GM21390 (cell line): ENCODE measurements around the gene METAP1D.
A peak's percentile ranks its signal among the peaks of the same experiment; 100 is the strongest.
"Not testable (repeated sequence)": the region's sequence is repeated elsewhere in the genome, so short reads cannot be mapped to it uniquely, and the experiment has no call there.

Source experiments
- ATAC-seq: cut with Tn5 transposase; IDR thresholded peaks from one replicate; pipeline ENCODE4 v1.9.1; 2021; ENCODE audit not compliant: unreplicated experiment

The METAP1D gene

GRCh38 chr2:172100935-172101820 lies 101.4 kb downstream of the METAP1D start:
- ATAC-seq, result no peak

DNA sequence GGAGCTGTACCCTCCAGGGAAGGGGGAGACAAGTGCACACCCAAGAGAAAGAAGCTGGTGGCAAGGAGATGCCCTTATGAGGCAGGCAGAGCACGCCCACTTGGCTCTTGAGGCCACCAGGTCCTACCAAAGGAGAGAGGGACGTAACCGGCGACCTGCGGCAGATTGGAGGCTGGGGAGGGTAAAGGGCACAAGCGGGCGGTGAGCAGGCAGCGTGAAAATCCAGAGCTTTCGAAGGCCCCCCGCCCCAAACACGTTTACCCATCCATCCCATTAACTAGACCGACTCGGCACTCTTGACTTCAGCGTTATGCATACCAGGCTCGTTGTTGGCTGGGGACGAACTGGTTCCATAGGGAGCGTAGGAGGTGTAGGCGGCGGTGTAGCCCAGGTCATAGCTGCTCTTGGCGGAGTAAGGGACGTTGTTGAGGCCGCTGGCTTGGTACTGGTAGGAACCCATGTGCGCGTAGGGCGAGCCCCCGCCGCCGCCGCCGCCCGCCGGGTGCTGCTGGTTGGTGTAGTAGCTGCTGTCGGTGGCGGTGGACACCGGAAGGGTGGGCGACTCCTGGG lies 102.2 kb downstream of the METAP1D start:
- no peak for ATAC-seq

- ATAC-seq, result peak; percentile 76
These were observed 102.9 kb downstream of the METAP1D start, which contains the start of gene DLX2 for GRCh38 chr2:172102391-172103359. TSS of gene DLX2 (minus strand) at chr2:172102900. CDS start at chr2:172102538, 362 bp downstream.

GRCh38 chr2:172103471-172104272 lies 103.9 kb downstream of the METAP1D start:
- ATAC-seq, result no peak

DNA sequence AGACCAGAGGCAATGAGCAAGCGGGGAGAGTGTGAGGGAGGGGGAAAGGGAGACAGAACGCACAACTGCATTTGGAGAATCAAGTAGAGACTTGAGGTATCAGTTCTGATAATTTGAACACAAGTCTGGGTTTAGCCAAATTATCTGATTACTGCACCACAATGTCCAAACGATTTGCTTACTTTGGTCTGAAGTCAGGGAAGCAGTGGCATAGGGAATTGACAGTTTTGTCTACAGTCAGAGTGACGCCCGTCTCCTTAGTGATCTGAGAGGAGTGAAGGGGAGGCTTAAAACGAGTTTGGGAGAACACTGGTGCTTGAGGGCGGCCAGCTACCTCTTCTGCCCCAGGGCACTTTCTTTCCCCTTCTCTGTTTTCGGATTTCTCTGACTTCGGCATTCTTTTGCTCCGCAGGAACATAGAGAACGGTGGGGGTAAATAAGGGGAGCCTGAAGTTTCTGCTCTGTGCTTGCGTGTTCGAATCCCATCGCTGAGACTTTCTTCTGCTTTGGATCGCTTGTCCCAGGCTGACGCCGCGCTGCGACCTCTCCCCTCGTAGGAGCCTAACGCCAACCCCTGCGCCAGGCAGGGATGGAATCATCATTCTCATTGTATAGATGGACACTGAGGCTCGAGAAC lies 105.8 kb downstream of the METAP1D start:
- ATAC-seq, result no peak

DNA sequence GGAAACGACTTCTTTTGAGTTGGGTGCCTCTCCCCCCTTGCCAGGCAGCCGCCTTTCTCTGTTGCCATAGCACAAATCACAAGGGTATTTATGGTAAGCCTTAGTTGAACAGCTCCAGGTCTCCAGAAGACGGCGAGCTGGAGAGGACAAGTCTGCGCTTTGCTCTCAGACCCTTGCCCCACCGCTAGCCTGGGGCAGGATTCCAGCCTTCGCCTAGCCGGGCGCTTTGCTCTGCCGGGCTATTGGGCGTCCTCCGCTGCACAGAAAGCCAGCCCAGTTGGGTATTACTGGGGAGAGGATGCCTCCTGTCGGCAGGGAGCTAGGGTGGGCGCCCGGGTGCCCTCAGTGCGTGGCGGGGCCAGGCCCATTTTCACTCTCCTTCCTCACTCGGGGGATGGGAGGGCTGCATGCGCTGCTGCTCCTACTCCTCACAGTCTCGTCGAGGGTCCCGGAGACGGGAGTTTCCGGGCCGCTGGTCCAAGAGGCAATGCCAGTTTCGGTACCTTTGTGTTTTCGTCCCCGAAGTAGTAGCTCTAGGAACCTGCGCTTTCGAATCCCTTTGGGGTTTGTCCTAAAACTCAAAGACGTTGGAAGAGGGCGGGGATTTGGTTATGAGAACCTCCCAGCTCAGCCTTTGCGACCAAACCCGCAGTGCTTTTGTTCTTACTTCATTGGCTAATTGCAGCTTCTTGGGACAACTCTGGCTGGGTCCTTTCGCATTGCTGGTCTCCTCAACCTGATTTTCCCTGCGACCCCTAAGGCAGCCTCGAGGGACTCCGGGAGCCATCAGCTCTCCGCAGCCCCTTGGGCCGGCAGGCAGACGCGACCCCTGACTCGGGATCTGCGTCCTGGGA lies 106.6 kb downstream of the METAP1D start:
- no peak for ATAC-seq

GRCh38 chr2:172107690-172108586 lies 108.2 kb downstream of the METAP1D start:
- ATAC-seq, result no peak

DNA sequence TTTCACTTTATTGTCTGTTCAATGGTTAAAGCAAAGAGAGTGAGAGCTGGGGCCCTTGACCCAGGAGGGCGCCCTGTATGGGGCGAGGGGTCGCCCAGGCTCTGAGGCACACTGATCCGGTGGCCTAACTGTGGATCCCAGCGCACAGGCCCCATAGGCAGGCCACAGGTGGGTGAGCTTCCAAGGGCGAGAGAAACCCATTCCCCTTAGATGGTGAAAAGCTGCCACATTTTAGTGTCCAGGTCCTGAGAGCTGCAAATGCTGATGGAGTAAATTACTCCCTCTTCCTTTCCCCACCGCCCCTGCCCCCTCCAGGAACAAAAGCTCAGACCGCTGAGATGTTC lies 108.8 kb downstream of the METAP1D start:
- ATAC-seq, result no peak

- ATAC-seq, result no peak
These were observed 109.7 kb downstream of the METAP1D start for GRCh38 chr2:172109256-172109987.

GRCh38 chr2:172109988-172110811 lies 110.4 kb downstream of the METAP1D start:
- ATAC-seq, result no peak

DNA sequence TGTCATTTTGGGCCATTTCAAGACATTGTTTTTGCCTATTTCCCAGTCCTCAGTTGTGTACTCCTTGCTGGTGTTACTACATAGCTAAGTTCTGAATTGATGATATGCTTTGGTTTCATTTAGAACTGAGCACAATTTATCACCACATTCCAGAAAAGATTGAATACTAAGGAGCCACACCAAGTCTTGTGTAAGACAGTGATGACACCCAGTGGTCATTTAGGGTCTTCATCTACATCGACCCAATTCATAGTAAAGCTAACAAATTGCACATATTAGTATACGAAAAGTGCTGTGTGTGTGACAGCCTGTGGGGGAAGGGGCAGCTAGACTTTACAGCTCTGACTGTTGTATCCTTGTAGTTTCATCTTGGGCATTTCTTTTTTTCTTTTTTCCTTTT lies 113.9 kb downstream of the METAP1D start:
- no peak for ATAC-seq

- not testable (repeated sequence) for ATAC-seq
These were observed 114.4 kb downstream of the METAP1D start for GRCh38 chr2:172114176-172114575.

DNA sequence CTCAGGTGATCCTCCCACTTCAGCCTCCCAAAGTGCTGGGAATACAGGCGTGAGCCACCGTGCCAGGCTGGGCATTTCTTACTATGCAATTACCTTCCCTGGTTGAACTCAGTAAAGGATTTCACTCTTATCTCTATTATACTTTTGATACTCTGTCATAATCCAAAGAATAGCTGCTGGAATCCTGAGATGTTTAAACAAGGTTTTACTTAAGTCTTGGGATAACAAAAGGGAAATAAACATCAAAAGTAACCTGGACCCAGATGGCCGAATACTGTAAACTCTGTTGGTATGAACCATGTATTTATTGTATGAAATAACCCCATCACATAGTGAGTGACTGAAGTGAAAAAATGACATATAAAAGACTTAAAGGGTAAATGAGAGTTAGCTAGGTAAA lies 114.8 kb downstream of the METAP1D start:
- ATAC-seq, result no peak

GRCh38 chr2:172116107-172116506 lies 116.4 kb downstream of the METAP1D start:
- no peak for ATAC-seq

DNA sequence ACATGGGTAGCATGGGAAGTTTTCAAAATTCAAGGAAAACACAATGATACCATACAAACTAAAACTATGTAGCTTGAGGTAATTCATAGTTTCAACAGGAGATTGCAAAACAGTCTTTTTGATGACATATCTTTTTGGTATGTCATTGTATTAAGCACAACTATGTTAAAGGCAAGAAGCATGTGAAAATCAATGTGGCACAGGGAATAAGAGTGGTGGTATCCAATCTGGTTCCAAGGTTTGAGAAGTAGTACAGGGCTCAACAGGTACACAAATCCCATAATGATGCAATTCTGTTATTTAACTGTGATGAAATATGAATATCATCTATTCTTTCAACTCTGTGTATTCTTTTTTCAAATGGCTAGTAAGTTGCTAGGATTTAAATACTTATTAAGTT lies 119.3 kb downstream of the METAP1D start:
- no peak for ATAC-seq

GRCh38 chr2:172120118-172120517 lies 120.4 kb downstream of the METAP1D start:
- ATAC-seq, result no peak

GRCh38 chr2:172128484-172128883 lies 128.7 kb downstream of the METAP1D start:
- ATAC-seq, result no peak
